Nephron progenitor cell (in vitro differentiated cells): ENCODE measurements around the gene POLE.
A peak's percentile ranks its signal among the peaks of the same experiment; 100 is the strongest.

Source experiments
- DNase-seq: peaks from one replicate; pipeline ENCODE4 v3.0.0; 2021
- H3K27ac Mint-ChIP-seq: 2 replicates; pipeline ENCODE4 v1.8.0; 2021; ENCODE audit warnings: mild to moderate bottlenecking, moderate library complexity, mixed read lengths
- H3K27me3 Mint-ChIP-seq: 2 replicates; pipeline ENCODE4 v1.8.0; 2021; ENCODE audit warnings: mild to moderate bottlenecking, low read depth, mixed read lengths; ENCODE audit not compliant: poor library complexity
- H3K36me3 Mint-ChIP-seq: 2 replicates; pipeline ENCODE4 v1.8.0; 2021; ENCODE audit warnings: low read depth, mixed read lengths
- H3K4me1 Mint-ChIP-seq: 2 replicates; pipeline ENCODE4 v1.8.0; 2021; ENCODE audit warnings: mixed read lengths
- H3K4me3 Mint-ChIP-seq: 2 replicates; pipeline ENCODE4 v1.8.0; 2021; ENCODE audit warnings: mild to moderate bottlenecking, moderate library complexity, mixed read lengths
- H3K9me3 Mint-ChIP-seq: 2 replicates; pipeline ENCODE4 v1.8.0; 2021; ENCODE audit warnings: mild to moderate bottlenecking, moderate library complexity, mixed read lengths
- TF ChIP-seq, protein P1 (sequence below): fragments of 200-600 bp; sonication (generic); IDR thresholded peaks from 2 replicates; pipeline ENCODE4 v1.5.0; 2021; ENCODE audit warnings: antibody characterized with exemption

Gene POLE

DNA sequence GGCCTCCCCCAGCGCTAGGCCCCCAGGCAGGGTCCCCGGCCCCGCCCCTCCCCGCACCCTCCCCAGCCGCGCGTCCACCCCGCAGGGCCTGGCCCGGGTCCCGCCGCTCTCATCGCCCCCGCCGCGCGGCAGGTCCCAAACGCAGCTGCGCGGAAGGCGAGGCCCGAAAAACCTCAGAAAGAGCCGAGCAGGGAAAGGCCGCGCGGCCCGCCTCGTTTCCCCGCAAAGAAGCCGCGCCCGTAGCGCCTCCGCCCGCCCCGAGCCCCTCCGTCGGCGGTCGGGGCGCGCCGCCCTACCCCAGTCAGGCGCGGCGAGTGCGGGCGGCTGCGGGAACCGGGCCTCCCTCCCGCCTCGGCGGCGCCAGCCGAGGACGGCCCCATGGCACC, 324 bp downstream of the POLE start:
- Mint-ChIP-seq H3K36me3 (peaks cover 31% of the 10 kb centered on the region), H3K27ac (no peak overlapping the region)

DNA sequence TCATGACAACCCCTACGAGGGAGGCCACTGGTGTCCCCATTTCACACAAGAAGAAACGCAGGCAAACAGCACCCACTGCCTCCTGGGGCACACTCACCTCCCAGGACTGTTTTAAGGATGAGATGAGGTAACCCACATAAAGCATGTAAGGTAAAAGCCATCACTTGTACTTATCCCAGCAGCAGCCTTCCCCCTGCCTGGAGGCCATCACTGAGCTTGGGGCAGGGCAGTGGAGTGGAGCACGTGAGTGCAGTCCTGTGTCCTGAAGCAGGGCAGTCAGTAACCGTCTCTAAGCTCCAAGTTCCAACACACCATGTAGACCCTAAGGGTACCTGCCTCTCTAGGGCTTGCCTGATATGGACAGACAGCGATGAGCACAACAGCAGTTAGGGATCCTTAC, 1.7 kb downstream of the POLE start:
- peaks cover 44% of the 10 kb centered on the region for H3K36me3 Mint-ChIP-seq

More for the DNA sequence above, 324 bp downstream of the POLE start:
- peak; percentile 72 for DNase-seq
- Mint-ChIP-seq H3K4me3 (peak overlapping the region; percentile 79), H3K4me1 (peaks cover 24% of the 10 kb centered on the region), H3K9me3 (peaks cover 8% of the 10 kb centered on the region), H3K27me3 (peaks cover 17% of the 10 kb centered on the region)
- TF ChIP-seq, protein P1, sequence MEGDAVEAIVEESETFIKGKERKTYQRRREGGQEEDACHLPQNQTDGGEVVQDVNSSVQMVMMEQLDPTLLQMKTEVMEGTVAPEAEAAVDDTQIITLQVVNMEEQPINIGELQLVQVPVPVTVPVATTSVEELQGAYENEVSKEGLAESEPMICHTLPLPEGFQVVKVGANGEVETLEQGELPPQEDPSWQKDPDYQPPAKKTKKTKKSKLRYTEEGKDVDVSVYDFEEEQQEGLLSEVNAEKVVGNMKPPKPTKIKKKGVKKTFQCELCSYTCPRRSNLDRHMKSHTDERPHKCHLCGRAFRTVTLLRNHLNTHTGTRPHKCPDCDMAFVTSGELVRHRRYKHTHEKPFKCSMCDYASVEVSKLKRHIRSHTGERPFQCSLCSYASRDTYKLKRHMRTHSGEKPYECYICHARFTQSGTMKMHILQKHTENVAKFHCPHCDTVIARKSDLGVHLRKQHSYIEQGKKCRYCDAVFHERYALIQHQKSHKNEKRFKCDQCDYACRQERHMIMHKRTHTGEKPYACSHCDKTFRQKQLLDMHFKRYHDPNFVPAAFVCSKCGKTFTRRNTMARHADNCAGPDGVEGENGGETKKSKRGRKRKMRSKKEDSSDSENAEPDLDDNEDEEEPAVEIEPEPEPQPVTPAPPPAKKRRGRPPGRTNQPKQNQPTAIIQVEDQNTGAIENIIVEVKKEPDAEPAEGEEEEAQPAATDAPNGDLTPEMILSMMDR, result no peak

DNA sequence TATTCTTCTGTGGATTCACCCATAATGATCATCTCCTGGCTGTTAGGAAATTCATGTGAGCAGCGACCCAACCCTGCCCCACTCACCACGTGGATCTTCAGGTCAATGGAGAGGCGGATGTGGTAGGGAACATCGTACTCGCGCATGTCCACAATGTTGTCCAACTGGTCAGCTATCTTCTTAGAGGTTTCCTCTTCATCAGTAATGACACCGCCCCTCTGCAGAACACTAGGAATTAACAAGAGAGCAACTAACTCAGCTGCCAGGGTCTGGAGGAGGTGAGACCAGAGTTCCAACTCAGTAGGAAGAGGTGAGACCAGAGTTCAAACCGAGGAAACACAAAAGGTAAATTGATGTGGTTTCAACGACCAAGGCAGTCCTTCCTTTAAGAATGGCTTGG, 9.7 kb downstream of the POLE start:
- H3K4me1 Mint-ChIP-seq, result no peaks in the 10 kb centered on the region
- no peak for DNase-seq
- TF ChIP-seq, protein P1, result no peak
- H3K4me3 Mint-ChIP-seq, result no peak overlapping the region
- no peaks in the 10 kb centered on the region for H3K27me3 Mint-ChIP-seq
- H3K27ac Mint-ChIP-seq, result no peak overlapping the region
- no peaks in the 10 kb centered on the region for H3K9me3 Mint-ChIP-seq
- H3K36me3 Mint-ChIP-seq, result peaks cover 71% of the 10 kb centered on the region

More for the DNA sequence above, 1.7 kb downstream of the POLE start:
- DNase-seq, result no peak
- TF ChIP-seq, protein P1, result no peak
- H3K27me3 Mint-ChIP-seq, result peaks cover 17% of the 10 kb centered on the region
- peak overlapping the region; percentile 75 for H3K4me3 Mint-ChIP-seq
- H3K9me3 Mint-ChIP-seq, result peaks cover 8% of the 10 kb centered on the region
- H3K4me1 Mint-ChIP-seq, result peaks cover 24% of the 10 kb centered on the region
- H3K27ac Mint-ChIP-seq, result peak overlapping the region; percentile 68

DNA sequence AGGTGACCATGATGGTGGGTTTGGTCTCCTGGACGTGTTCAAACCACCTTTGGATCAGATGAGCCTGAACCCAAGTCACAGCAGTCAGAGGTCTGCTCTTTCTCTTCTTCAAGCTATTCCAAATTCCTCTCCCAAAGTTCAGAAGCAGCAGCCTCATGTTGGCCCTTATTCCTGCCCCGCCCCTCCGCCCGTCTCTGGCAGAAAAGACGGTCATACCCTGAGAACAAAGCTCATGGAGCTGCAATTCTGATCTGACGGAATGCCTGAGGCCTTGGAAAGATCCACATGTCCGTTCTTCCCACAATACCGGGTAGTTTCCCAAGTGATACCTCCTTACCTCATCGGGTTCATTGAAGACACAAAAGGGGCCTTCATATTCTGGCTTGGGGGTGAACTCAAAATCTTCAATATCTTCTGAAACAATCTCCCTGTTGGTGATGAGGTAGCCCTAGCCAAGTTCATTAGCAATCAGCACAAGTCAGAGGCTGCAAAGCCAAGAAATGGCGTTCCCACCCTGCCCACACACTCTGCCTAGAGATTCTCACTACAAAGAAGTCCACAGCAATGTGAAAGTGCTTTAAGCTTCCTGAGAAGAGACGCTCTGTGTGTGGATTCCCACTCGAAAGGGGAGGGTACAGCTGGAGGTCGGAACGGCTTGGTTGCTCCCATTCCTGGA, 11.2 kb downstream of the POLE start:
- Mint-ChIP-seq H3K9me3 (no peaks in the 10 kb centered on the region), H3K36me3 (peaks cover 76% of the 10 kb centered on the region), H3K4me1 (no peaks in the 10 kb centered on the region), H3K27me3 (no peaks in the 10 kb centered on the region), H3K4me3 (no peak overlapping the region), H3K27ac (no peak overlapping the region)
- TF ChIP-seq, protein P1, result no peak
- DNase-seq, result no peak

DNA sequence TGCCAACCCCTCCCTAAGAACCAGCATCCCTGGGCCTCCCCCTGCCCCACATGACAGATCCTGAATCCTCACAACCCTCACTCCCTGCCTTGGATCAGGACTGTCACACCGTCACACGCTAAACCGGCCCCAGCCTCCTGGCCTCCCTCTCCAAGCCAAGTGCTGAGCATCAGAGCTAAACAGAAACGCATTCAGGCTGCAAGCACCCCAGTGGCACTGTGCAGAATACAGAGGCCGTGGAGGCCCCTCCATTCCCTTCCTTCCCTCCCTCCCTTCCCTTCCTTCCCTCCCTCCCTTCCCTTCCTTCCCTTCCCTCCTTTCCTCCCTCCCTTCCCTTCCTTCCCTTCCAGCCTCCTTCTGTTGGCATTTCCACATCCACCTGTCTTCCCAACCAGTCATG, 12.6 kb downstream of the POLE start:
- no peak for DNase-seq
- H3K4me3 Mint-ChIP-seq, result no peak overlapping the region

More for the DNA sequence above, 12.6 kb downstream of the POLE start:
- H3K27me3 Mint-ChIP-seq, result no peaks in the 10 kb centered on the region
- H3K27ac Mint-ChIP-seq, result no peak overlapping the region
- no peaks in the 10 kb centered on the region for H3K4me1 Mint-ChIP-seq
- H3K36me3 Mint-ChIP-seq, result peaks cover 71% of the 10 kb centered on the region
- no peaks in the 10 kb centered on the region for H3K9me3 Mint-ChIP-seq
- TF ChIP-seq, protein P1, result no peak
